ENCODE data around the gene KCNAB2. TPM values are rescaled to one million over a fixed set of nuclear protein-coding genes. Genes with fewer than 3 reads are reported as not detected.

KCNAB2 gene
- total RNA-seq, 1 donor: 5.8 TPM

- Histone ChIP-seq H3K4me3 (ENCODE audit: insufficient read depth, low read length) (no peak overlapping the region), H3K79me2 (ENCODE audit: insufficient read depth, low read length) (no peaks in the 10 kb centered on the region), H3K27ac (ENCODE audit: low read depth, low read length) (no peak overlapping the region), H3K9me3 (ENCODE audit: low read depth, low read length) (no peaks in the 10 kb centered on the region), H3K36me3 (ENCODE audit: insufficient read depth, low read length) (no peaks in the 10 kb centered on the region), H3K4me2 (ENCODE audit: insufficient read depth, low read length) (no peak overlapping the region), H2AFZ (ENCODE audit: low read length) (no peak overlapping the region), H3K27me3 (ENCODE audit: insufficient read depth, low read length) (no peaks in the 10 kb centered on the region), H3K4me1 (ENCODE audit: insufficient read depth, low read length) (no peaks in the 10 kb centered on the region), H4K20me1 (ENCODE audit: insufficient read depth, low read length) (peaks cover 4% of the 10 kb centered on the region)
- DNase-seq (ENCODE audit: insufficient read length, low spot score, missing footprints): no peak
- TF ChIP-seq CTCF (IDR thresholded peaks at IDR 0.05; ENCODE audit: extremely low read depth, low read depth, low read length): no peak
These were observed 40.7 kb downstream of the KCNAB2 start for GRCh38 chr1:6086358-6086757.

GRCh38 chr1:6086762-6087376 lies 41.2 kb downstream of the KCNAB2 start:
- Histone ChIP-seq H3K4me2 (ENCODE audit: insufficient read depth, low read length) (no peak overlapping the region), H3K36me3 (ENCODE audit: insufficient read depth, low read length) (no peaks in the 10 kb centered on the region), H3K27me3 (ENCODE audit: insufficient read depth, low read length) (no peaks in the 10 kb centered on the region), H3K4me1 (ENCODE audit: insufficient read depth, low read length) (no peaks in the 10 kb centered on the region), H3K4me3 (ENCODE audit: insufficient read depth, low read length) (no peak overlapping the region), H3K79me2 (ENCODE audit: insufficient read depth, low read length) (no peaks in the 10 kb centered on the region), H3K27ac (ENCODE audit: low read depth, low read length) (no peak overlapping the region), H4K20me1 (ENCODE audit: insufficient read depth, low read length) (peaks cover 4% of the 10 kb centered on the region), H3K9me3 (ENCODE audit: low read depth, low read length) (no peaks in the 10 kb centered on the region), H2AFZ (ENCODE audit: low read length) (no peak overlapping the region)
- no peak for TF ChIP-seq CTCF (IDR thresholded peaks at IDR 0.05; ENCODE audit: extremely low read depth, low read depth, low read length)
- DNase-seq (ENCODE audit: insufficient read length, low spot score, missing footprints): no peak

- no peaks in the 10 kb centered on the region for H3K9me3 ChIP-seq (ENCODE audit: low read depth, low read length)
- no peak overlapping the region for H3K4me2 ChIP-seq (ENCODE audit: insufficient read depth, low read length)
- H3K79me2 ChIP-seq (ENCODE audit: insufficient read depth, low read length): no peaks in the 10 kb centered on the region
- H3K36me3 ChIP-seq (ENCODE audit: insufficient read depth, low read length): no peaks in the 10 kb centered on the region
- H3K4me1 ChIP-seq (ENCODE audit: insufficient read depth, low read length): no peaks in the 10 kb centered on the region
- no peaks in the 10 kb centered on the region for H3K27me3 ChIP-seq (ENCODE audit: insufficient read depth, low read length)
- H2AFZ ChIP-seq (ENCODE audit: low read length): no peak overlapping the region
- H3K4me3 ChIP-seq (ENCODE audit: insufficient read depth, low read length): no peak overlapping the region
- peaks cover 4% of the 10 kb centered on the region for H4K20me1 ChIP-seq (ENCODE audit: insufficient read depth, low read length)
- no peak for TF ChIP-seq CTCF (IDR thresholded peaks at IDR 0.05; ENCODE audit: extremely low read depth, low read depth, low read length)
- H3K27ac ChIP-seq (ENCODE audit: low read depth, low read length): no peak overlapping the region
- DNase-seq (ENCODE audit: insufficient read length, low spot score, missing footprints): no peak
These were observed 41.7 kb downstream of the KCNAB2 start for GRCh38 chr1:6087377-6087772.

- H2AFZ ChIP-seq (ENCODE audit: low read length): no peak overlapping the region
- H3K4me1 ChIP-seq (ENCODE audit: insufficient read depth, low read length): no peaks in the 10 kb centered on the region
- no peak overlapping the region for H3K27ac ChIP-seq (ENCODE audit: low read depth, low read length)
These were observed 42.3 kb downstream of the KCNAB2 start for GRCh38 chr1:6087958-6088357.

More at GRCh38 chr1:6087958-6088357, 42.3 kb downstream of the KCNAB2 start:
- H3K79me2 ChIP-seq (ENCODE audit: insufficient read depth, low read length): no peaks in the 10 kb centered on the region
- no peaks in the 10 kb centered on the region for H3K27me3 ChIP-seq (ENCODE audit: insufficient read depth, low read length)
- no peaks in the 10 kb centered on the region for H3K36me3 ChIP-seq (ENCODE audit: insufficient read depth, low read length)
- H3K4me3 ChIP-seq (ENCODE audit: insufficient read depth, low read length): no peak overlapping the region
- no peaks in the 10 kb centered on the region for H3K9me3 ChIP-seq (ENCODE audit: low read depth, low read length)
- TF ChIP-seq CTCF (IDR thresholded peaks at IDR 0.05; ENCODE audit: extremely low read depth, low read depth, low read length): no peak
- peaks cover 4% of the 10 kb centered on the region for H4K20me1 ChIP-seq (ENCODE audit: insufficient read depth, low read length)
- no peak overlapping the region for H3K4me2 ChIP-seq (ENCODE audit: insufficient read depth, low read length)
- no peak for DNase-seq (ENCODE audit: insufficient read length, low spot score, missing footprints)

Data from osteoblast (primary cell).